Gastroesophageal sphincter (tissue), 3 donors: Measurements from ENCODE around the gene CCDC83.

Experiments used
- EP300 ChIP-seq: sonication (generic); formaldehyde crosslinking; IDR thresholded peaks from one replicate; pipeline ENCODE4 v1.6.1; 2017; ENCODE audit warnings: antibody characterized with exemption, mild to moderate bottlenecking
- POLR2AphosphoS5 ChIP-seq: sonication (generic); formaldehyde crosslinking; IDR thresholded peaks from one replicate; pipeline ENCODE4 v1.6.1; 2017; ENCODE audit warnings: antibody characterized with exemption
- TF ChIP-seq, protein P1 (sequence below), 4 experiments: fragments of 200-600 bp in 2 of 4; fragments of 450-650 bp in 2 of 4; sonication (generic) in 1 of 4; IDR thresholded peaks; one replicate each; pipeline ENCODE4 v1.5.1; 2017 to 2019; ENCODE audit warnings: antibody characterized with exemption in 4 of 4, mild to moderate bottlenecking in 2 of 4, moderate library complexity in 2 of 4

DNA sequence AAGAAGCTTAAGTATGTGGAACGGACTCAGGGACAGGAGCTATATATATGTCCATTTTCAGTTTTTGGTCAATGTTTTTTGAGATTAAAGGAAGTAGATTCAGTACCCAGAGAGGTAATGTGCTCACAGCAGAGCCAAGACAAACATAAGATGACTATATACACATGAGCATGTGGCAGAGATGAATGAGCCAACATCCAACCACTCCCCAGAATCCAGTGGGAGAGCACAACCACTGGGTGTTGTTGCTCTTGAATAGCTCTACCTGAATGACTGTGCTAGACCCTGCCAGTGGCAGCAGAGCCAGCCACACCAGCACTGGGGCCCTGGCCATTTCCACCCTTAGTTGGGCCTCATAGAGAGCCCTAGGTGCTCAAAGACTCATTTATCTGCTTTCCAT, 33.5 kb upstream of the CCDC83 start:
- TF ChIP-seq POLR2AphosphoS5 (no peak), EP300 (no peak)
- TF ChIP-seq, protein P1, sequence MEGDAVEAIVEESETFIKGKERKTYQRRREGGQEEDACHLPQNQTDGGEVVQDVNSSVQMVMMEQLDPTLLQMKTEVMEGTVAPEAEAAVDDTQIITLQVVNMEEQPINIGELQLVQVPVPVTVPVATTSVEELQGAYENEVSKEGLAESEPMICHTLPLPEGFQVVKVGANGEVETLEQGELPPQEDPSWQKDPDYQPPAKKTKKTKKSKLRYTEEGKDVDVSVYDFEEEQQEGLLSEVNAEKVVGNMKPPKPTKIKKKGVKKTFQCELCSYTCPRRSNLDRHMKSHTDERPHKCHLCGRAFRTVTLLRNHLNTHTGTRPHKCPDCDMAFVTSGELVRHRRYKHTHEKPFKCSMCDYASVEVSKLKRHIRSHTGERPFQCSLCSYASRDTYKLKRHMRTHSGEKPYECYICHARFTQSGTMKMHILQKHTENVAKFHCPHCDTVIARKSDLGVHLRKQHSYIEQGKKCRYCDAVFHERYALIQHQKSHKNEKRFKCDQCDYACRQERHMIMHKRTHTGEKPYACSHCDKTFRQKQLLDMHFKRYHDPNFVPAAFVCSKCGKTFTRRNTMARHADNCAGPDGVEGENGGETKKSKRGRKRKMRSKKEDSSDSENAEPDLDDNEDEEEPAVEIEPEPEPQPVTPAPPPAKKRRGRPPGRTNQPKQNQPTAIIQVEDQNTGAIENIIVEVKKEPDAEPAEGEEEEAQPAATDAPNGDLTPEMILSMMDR (IDR thresholded peaks at IDR 0.05): no peak
